ENCODE measurements around the gene VPS37B.
"Not testable (repeated sequence)": the region's sequence is repeated elsewhere in the genome, so short reads cannot be mapped to it uniquely, and the experiment has no call there.

The VPS37B gene

DNA sequence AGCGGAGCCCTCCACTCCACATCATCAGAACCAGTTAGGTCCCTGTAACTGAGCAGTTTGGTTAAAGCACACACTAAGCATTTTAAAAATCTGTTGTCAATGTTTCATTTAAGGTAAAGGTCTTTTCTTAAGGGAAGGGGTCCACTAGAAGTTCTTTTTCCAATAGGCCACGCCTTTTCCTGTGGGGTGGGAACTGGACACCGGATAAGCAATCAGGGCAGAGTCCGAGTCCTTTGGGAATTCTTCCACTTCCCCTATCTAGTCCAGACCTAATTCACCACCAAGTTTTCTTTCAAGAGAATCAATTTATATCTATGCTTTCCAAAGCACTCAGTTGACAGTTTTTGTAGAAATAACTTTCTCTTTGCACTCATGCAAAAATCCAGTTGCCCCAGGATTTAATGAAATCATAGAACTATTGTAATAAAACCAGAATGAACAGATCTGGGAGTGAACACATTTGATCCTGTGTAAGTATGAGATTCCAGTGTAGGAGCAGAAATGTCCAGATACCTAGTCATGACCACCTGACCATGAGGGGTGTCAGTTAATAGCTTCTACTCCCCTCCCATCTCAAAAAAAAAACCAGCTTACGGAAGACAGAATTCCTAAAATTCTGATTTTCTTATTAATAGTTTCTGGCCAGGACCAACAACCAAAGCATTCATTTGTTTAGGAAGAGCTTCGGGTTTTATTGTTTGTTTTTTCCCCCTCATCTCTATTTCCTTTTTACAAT, 11.7 kb downstream of the VPS37B start:
- no peak for DNase-seq

DNA sequence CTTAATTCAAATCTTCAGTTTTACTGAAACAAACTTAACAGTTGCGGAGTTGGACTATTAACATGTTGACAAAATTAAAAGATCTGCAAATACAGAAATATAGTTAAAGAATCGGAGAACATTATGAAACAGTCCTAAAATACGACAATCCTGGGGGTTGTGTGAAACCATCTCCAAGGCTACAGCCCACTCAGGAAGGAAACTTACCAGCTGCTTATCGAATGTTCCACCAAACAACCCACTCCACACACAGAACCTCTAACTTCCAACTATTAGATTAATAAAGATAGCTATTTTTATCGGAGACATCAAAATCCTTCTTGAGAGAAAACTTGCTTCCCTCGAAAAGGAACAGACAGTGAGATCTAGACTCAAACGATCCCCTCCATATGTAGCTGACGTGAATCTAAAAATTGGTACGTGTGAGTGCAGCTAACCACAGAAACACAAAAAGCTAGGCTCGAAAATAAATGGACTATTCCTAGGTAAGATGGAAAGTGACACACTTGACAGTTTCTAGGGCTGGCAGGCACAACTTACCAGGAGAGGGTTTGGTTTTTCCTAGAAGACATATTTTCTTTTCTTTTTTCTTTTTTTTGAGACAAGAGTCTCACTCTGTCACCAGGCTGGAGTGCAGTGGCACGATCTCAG, 12.9 kb downstream of the VPS37B start:
- no peak for DNase-seq

DNA sequence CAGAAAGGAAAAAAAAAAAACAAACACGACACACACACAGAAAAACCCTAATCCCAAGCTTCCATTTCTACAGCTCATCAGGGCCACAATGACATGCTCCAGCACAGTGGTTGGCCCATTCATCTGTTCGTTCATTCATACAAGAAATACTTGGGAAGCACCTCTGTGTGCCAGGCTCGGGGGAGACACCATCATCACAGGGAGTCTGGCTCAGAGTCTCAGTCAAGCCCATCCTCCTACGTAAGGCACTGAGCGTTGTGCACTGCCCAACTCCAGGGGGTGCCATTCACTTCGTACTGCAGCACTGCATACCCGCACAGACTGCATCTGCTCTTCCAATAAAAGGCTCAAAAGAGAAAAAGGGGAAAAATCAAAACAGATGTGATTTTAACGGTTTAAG, 15.3 kb downstream of the VPS37B start:
- peak; percentile 53 for DNase-seq

DNA sequence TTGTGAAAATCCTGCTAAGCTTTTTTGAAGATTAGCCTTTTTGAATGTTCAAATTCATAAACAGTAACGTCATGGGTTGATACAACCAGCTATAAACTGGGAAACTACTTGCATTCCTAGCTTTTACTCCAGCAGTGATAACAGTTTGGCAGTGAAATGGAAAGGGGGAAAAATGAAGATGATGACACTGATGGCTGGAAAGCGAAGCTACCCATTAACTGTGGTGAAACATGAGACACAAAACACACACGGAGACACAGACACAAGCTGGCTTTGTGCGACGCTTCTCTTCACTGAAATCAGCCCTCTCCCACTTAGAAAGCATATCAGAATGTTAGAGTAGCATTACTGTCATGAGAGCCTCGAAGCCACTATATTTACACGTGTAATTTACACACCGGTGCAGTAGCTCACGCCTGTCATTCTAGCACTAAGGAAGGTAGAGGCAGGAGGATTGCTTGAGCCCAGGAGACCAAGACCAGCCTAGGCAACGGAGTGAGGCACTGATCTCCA, 15.7 kb downstream of the VPS37B start:
- DNase-seq: no peak

DNA sequence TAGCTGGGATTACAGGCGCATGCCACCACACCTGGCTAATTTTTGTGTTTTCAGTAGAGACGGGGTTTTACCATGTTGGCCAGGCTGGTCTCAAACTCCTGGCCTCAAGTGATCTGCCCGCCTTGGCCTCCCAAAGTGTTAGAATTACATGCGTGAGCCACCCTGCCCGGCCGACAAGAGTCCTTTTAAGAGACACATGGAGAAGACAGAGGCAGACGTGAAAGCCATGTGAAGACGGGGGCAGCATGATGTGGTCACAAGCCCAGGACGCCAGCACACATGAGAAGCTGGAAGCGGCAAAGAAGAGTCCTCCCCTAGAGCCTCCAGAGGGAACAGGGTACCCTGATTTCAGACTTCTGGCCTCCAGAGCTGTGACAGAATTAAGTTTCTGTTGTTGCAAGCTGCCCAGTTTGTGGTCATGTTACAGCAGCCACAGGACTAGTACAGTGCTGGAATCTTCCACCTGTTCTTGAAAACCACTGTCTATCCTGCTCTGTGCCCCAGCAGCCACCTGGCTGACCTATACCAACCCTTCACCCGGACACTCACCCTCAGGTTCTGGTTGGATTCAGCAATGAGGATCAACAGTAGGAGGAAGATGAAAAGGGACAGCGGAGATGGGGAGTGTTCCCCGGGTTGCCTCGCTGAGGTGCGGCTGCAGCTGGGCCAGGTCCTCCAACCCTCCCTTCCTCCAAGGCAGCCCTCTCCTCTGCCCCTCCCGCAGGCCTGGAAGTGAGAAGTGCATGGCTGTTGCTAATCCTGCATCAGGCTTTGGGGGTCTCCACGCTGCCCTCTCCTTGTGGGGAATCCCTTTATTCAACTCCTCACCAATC, 16.9 kb downstream of the VPS37B start:
- DNase-seq: no peak

DNA sequence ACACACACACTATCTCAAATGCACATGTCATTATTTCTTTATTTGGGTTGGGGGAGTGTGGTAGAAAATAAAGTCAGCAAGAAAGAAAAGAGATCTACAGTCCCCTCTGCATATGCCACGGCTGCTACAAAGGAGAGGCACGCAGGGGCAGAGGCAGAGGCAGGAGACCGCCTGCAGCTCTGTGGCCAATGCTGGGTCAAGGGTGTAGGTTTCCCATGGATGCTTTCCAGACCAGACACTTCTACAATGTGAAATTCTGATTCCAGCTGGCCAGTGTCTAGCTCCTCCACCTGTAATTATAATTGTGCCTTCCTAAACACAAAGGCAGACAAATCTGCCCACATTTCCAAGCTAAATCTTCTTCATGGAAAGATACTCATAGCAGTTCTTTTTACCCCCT, 19.2 kb downstream of the VPS37B start:
- DNase-seq: no peak

DNA sequence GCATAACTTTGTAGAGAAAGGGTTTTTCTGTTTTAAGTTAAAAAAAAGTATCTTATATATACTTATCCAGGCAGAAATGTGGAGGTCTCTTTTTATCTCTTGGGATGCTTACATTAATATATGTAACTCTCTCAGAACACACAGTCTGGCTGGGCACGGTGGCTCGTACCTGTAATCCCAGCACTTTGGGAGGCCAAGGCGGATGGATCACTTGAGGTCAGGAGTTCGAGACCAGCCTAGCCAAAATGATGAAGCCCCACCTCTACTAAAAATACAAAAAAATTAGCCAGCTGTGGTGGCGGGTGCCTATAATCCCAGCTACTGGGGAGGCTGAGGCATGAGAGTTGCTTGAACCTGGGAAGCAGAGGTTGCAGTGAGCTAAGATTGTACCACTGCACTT, 19.6 kb downstream of the VPS37B start:
- DNase-seq: not testable (repeated sequence)

DNA sequence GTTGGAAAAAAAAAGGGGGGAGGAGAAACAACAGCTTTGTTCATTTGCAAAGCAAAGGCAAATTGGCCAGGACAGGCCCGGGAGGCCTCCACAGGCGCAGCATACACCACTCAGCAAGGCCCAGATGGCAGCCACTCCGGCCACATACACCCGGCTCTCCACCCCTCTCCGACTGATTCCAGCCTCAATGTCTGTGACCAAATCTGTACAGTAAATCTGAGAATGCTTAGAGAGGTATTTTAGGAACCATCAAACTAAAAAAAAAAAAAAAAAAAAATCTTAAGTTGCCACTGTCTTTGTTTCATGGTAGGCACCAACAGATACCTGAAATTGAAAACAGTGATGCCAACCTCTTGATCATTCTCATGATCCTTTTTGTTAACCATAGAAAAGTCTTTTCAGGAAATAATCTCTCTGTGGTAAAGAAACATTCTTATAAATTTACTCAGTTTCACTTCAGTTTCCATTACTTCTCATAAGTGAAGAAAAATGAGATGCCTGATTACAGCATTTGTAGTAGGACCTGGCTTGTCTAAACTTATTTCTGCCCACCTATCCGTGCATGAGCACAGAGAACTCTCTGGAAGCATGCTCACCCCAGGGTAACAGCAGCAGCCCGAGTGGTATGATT, 20.2 kb downstream of the VPS37B start:
- DNase-seq: no peak

DNA sequence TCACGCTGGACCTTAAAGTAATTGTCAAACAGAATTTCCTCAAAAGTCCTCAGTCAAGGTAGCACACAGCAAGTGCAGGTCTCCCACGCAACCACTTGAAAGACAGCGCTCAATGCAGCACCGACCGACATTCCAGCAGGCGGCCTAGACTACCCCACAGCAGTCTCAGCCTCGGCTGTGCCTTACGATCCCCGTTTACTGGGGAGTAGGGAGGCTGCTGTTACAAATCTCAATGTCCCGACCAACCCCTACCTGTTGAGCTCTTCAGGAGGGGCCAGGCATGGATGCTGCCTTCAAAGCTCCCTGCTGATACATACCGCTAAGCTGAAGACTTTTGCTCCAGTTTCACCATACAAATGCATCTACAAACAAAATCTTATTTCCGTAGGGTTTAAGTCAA, 21.8 kb downstream of the VPS37B start:
- no peak for DNase-seq

DNA sequence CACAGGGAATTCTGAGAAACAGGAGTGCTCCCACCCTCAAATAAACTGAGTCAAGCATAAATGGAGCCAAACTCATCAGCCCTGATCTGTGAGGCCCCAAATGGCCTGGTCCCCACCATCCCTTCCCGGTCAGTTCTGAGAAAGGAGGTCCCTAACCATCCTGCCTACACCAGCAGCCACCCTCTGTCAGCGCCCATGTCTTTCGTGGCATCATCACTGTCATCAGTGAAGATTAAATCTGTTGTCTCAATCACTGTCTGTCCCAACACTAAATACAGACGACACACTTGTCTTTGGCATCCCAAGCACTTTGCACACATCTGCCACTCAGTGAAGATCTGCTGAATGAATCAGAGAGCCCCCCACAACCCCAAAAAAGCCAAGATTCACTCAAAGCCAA, 22.4 kb downstream of the VPS37B start:
- no peak for DNase-seq

DNA sequence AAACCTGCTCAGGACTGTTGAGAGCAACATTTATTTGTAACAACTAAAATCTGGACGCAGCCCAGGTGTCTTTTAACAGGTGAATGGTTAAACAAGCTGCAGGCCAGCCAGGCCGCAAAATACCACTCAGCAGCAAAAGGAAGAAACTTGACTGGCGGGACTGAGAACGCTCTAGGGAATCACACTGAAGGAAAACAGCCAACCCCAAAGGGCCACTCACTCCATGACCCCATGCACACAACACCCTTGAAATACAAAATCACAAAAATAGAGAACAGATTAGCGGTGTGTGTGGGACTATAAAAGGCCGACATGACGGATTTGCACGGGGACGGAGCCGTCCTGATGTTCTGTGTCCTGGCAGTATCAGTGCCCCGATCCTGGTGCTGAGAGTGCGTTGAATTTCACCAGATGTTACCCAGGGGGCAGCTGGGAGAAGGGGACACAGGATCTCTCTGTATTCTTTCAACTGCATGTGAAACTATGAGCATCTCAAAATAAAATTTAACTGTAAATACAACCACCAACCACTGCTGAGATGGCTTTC, 23.0 kb downstream of the VPS37B start:
- no peak for DNase-seq

DNA sequence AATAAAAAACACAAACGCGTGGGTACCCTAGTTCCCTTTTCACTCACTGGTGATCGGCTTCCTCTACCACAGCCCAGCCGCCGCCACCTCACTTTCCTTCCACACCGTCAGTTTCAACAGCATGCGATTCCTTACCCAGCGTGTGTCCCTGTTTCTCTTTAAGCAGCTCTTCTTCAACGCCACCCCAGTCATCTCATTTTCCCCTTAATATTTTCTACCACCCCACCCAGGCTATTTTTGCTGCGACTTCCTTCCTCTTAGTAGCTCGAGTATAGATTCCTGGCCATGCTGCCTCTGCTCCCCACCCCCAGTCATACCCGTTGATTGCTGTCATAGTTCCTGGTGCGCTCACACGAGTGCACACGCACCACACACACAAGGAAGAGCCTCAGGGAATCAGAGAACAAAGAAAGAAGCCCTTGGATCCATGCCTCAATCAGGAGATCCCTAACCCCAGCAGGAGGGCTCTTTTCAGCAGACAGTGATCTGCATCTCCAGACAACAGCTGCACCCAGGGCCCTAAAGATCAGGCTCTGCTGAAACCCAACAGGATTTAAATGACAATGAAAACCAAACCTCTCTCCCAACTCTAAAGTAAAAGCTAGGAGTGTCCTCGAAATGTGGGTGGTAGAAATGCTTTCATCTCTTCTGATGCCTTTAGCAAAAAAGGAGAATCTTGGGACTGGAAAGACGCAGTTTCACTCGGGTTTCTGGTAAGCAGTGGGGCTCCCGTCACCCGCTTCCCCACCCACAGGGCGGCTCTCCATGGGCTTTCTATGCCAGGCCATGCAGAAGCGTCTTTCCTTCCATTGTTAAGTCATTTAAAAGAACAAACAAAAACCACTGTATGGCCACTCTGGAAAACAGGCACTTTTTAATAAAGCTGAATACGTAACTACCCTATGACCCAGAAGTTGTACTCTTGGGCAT, 23.8 kb downstream of the VPS37B start:
- DNase-seq: no peak

DNA sequence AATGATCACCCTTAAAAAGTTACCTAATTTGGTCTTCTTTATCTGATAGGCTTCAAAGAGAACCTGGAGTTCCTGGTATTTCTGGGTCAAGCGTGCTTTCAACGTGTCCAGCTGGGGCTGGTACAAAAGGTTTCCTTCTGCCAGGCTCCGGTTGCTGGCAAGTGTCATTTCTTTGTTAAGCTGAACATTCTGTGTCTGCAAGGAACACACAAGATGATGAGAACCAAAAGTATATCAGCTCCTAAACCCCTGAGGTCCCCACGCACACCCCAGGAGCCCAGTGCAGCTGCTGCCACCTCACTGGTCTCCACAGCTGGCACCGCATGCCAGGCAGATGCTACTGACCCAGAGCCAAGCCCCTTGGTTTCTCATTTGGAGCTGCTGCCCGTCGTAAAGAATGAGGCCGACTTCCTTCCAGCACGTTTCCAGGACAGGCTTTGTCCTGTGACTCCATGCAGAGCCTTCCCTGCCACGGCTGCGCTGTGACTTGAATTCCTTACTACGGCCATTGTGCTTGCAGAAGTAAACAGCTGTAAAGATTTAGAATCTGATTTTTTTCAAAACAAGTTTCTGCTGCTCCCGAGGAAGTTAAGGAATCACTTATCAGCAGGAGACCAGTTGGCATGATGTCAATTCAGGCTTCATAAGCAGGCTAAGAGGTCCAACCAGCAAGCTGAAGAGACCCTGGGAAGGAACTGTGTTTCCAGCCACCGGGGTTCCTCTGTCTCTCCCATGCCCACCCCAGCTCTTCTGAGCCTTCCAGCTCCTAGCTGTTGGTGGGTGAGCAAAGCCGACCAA, 24.9 kb downstream of the VPS37B start:
- DNase-seq: no peak

DNA sequence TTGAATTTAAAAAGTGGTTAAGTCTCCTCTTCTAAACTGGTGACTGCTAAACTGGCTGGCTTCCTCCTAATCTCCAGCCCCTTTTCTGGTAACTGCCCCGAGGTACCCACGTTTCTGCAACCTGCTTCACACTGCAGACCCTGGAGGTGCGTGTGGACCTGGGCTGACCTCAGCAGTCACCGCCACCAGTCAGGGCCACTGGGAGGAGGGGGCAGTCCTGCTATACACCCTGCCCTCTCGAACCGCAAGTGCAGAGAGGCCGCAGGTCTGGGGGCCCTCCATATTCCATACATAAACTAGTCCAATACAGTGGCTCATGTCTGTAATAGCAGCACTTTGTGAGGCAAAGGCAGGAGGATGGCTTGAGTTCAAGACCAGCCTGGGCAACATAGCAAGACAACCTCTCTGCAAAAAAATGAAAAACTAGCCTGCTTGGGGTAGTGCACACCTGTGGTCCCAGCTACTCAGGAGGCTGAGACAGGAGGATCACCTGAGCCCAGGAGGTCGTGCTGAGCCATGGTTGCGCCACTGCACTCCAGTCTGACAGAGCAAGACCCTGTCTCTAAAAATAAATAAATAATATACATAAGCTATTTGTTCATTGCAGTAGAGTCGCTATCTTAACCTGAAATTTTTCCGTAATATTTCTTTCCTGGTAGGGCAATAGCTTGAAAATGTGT, 25.6 kb downstream of the VPS37B start:
- DNase-seq: no peak

DNA sequence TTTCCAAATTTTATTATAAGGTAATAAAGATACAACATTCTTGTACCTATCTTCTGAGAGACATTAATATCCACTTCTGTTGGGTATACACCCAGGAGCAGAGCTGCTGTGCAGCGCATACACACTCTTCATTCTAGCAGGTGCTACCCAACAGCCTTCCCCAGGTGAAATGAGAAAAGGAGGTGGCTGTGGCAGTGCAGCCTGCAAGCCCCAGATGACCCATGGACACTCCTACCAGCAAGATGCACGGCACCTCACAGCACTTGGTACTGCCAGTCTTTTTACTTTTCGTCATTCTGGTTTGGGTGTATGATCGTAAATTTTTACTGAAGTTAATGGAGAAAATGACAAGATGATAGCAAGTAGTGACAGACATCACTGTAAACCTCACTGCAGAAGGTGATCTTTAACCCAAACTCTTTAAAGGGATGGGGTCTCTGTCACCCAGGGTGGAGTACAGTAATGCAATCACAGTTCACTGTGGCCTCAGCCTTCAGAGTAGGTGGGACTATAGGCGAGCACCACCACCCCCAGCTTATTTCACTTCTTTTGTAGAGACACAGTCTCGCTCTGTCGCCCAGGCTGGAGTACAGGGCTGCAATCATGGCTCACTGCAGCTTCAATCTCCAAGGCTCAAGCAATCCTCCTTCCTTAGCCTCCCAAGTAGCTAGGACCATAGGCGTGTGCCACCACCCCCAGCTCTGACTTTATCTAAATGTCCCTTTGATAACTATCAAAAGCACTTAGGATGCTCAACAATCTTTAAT, 26.5 kb downstream of the VPS37B start:
- DNase-seq: no peak

DNA sequence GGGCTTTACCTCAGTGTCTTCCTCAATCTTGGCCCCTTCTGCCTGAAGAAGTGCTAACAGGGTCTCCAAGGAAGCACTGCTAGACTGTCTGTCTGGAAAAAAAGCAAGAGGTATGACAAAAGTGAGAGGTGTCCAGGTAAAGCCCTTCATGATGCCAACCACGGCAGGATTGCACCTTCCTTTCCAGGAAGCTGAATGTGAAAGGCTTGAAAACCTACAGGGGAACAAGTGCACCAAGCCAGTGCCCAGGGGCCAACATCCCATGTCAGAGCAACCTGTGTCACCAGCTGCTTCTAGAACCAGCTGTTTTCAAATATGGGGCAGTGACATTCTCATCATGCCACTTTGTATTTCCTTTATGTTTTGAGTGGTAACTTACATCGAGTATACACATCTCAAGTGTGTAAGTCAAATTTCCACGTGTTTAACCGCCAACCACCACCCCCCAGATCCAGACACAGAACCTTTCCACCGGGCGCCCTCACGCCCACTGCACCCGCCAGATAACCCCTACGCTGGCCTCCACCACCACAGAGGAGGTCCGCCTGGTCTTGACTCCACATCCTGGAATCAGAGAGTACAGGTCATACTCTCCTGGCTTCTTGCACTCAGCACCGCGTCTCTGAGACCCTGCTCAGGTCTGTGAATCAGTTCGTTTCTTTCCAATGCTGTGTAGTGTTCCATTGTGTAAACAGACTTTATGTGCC, 27.3 kb downstream of the VPS37B start:
- no peak for DNase-seq

DNA sequence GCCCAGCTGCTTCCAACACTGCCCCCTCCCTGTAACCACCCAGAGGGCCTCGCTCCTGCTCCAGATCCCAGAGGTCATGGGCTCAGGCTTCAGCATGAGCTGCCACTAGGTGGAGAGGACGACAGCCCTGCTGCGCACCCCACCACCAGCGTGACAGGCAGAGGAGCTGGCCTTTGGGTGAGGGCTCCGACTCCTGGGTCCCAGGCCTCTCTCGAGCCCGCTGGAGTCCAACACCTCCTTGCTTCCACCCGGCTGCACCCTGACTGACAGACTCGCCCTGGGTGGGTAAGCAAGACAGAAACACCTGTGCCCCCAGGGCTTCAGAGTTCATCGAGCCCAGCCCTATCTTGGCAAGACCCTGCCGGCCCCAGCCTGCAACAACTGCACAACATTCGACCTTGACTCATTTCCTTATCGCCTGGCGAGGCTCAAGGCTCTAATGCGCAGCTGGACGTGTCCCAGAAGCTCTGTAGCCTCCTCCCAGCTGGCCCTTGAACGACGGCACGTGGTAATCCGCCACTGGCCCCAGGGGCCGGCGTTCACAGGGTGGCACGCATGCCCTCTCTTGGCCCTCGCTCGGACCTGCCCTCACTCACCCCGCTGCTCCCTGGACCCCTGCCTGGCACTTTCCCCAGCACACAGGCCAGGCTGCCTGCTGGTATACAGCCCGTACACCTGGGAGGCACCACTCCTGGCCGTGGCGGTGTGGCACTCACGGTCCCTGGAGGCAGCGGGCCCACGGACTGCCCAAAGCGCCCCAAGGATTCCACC, 28.0 kb downstream of the VPS37B start:
- DNase-seq: no peak
